Stimulated activated CD4-positive, alpha-beta T cell treated with anti-CD3 and anti-CD28 coated beads, TNF-alpha, amount 100 ng/mL, for 1 hour (primary cell): Measurements from ENCODE around the gene FAM216B.

Source experiments
- DNase-seq, 3 donors: peaks; one replicate each; pipeline ENCODE4 v3.0.0-alpha.2; 2020; ENCODE audit warnings: low read depth in 3 of 3, low spot score in 1 of 3

FAM216B gene

DNA sequence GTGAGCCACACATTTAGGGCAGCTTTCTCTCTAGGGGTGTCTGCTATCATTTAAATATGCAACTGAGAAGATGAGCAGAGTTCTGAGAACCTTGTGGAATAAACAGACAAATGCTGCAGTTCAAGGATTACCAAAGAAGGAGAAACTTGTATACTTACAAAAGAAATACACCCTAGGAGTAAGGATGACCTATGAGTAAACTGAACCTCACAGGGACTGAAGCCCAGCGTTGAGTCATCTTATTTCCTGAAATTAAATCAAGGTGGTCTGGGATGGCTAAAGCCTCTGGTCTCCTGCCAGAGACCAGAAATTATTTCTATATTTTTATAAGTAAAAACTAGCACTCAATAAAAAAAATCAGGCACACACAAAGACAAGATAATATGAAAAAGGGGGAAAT is 40.1 kb downstream of the FAM216B start:
- DNase-seq = no peak

GRCh38 chr13:42832341-42833096 is 51.1 kb downstream of the FAM216B start:
- DNase-seq = no peak

GRCh38 chr13:42834946-42835345 is 53.6 kb downstream of the FAM216B start:
- no peak for DNase-seq

DNA sequence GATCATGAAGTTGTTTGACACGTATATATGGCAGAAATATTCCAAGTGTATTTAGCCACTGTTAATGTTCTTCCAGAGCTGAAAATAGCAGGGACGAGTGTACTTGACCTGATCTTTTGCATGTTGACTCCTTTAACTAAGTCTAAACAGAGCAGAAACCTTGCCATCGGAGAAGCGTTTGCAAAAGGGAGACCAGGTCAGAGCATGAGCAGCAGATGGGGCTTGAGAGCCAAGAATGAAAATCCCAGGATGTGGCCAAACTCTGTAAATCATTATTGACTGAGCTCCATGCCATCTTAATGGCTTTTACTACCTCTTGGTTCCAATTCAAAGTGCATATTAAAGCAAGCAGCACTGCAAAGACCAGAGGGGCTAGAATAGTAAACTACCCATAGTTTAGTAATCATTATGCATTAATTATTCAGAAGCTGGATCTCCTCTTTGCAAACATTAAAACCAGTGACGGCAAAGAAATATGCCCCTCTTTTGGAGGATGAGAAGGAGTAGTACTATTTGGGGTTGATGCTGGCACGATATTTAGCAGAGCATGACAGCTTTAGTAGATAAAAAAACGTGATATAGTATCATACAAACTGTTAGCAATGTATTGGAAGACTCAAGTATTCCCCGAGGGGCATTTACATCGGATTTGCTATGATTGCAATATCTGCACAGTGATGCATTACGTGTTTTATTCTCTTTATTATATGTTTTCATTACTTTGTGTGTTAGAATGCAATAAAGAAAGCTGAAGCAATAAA is 55.7 kb downstream of the FAM216B start:
- DNase-seq = no peak
